CD4-positive, alpha-beta T cell (primary cell): Measurements from ENCODE around the gene SUMO4. TPM values are rescaled to one million over a fixed set of nuclear protein-coding genes. Genes with fewer than 3 reads are reported as not detected.

ENCODE experiments used
- ATAC-seq: fragments of 200-7000 bp; cut with Tn5 transposase; one replicate; pipeline ENCODE4 v1.10.0; 2022; ENCODE audit warnings: mild to moderate bottlenecking; ENCODE audit not compliant: poor library complexity
- CTCF ChIA-PET: fragments of 350-600 bp; sonication (Branson Sonifier 250); formaldehyde crosslinking; loops from one replicate; lab custom pipeline; 2021; ENCODE audit warnings: antibody characterized with exemption, inconsistent platforms; lab: Charles Lee
- POLR2A ChIA-PET: fragments of 350-600 bp; sonication (Branson Sonifier 250); formaldehyde crosslinking; loops from one replicate; lab custom pipeline; 2021; ENCODE audit warnings: antibody characterized with exemption, inconsistent platforms; lab: Charles Lee
- DNase-seq, 14 experiments: peaks; one replicate each; pipeline ENCODE4 v3.0.0-alpha.2; 2013 to 2020; ENCODE audit warnings: mixed read lengths in 2 of 14
- H3K27ac ChIP-seq, 2 donors: one replicate each; pipeline versions ENCODE4 v1.5.1 to v1.7.0; 2013; ENCODE audit warnings: low read length in 2 of 2, low read depth in 1 of 2, mild to moderate bottlenecking in 1 of 2
- H3K27me3 ChIP-seq, 2 experiments: 1 replicate in 1 of 2; 2 replicates in 1 of 2; pipeline versions ENCODE4 v1.6.1 to v1.7.0; 2013; ENCODE audit warnings: low read length in 2 of 2, control low read depth in 1 of 2, mild to moderate bottlenecking in 1 of 2, moderate library complexity in 1 of 2; ENCODE audit not compliant: insufficient read depth in 2 of 2, control insufficient read depth in 1 of 2
- H3K36me3 ChIP-seq: one replicate; pipeline ENCODE4 v1.6.1; 2013; ENCODE audit warnings: low read length, control low read depth; ENCODE audit not compliant: insufficient read depth
- H3K4me1 ChIP-seq: one replicate; pipeline ENCODE4 v1.6.1; 2013; ENCODE audit warnings: low read length, control low read depth; ENCODE audit not compliant: insufficient read depth
- H3K4me3 ChIP-seq: one replicate; pipeline ENCODE4 v1.5.1; 2013; ENCODE audit warnings: mild to moderate bottlenecking, low read length, moderate library complexity
- H3K9me3 ChIP-seq, 2 experiments: 1 replicate in 1 of 2; 2 replicates in 1 of 2; pipeline versions ENCODE4 v1.6.1 to v1.7.0; 2013; ENCODE audit warnings: low read length in 2 of 2, mild to moderate bottlenecking in 2 of 2, control low read depth in 1 of 2, moderate library complexity in 1 of 2; ENCODE audit not compliant: control insufficient read depth in 1 of 2, insufficient read depth in 1 of 2
- H3K27ac Mint-ChIP-seq: one replicate; pipeline ENCODE4 v1.8.0; 2020; ENCODE audit warnings: mixed read lengths
- H3K27me3 Mint-ChIP-seq: one replicate; pipeline ENCODE4 v1.8.0; 2021; ENCODE audit warnings: mixed read lengths
- H3K36me3 Mint-ChIP-seq: one replicate; pipeline ENCODE4 v1.8.0; 2021; ENCODE audit warnings: low read depth, mixed read lengths
- H3K4me1 Mint-ChIP-seq: one replicate; pipeline ENCODE4 v1.8.0; 2021; ENCODE audit warnings: low read depth, mixed read lengths
- H3K4me3 Mint-ChIP-seq: one replicate; pipeline ENCODE4 v1.8.0; 2020; ENCODE audit warnings: mild to moderate bottlenecking, mixed read lengths
- H3K9me3 Mint-ChIP-seq: one replicate; pipeline ENCODE4 v1.8.0; 2020; ENCODE audit warnings: mixed read lengths
- intact Hi-C, 2 experiments: fragments of 100-400 bp; cut with DNase I in 1 of 2; cut with micrococcal nuclease in 1 of 2; formaldehyde crosslinking; loops; one replicate each; pipeline versions ENCODE4 v1.15.1 to v1.9.0; 2023 to 2025; cut with DNase I, micrococcal nuclease
- total RNA-seq, 174 experiments: library from RNA in 2 of 174; stranded (reverse) in 2 of 174; gene quantifications; one replicate each; pipeline ENCODE4 v1.2.3 and lab custom pipeline; 2021 to 2026
- TF ChIP-seq, protein P1 (sequence below): fragments of 200-600 bp; IDR thresholded peaks from one replicate; pipeline ENCODE4 v1.8.0; 2022; ENCODE audit warnings: antibody characterized with exemption, mild to moderate bottlenecking

SUMO4 gene
- total RNA-seq, 2 experiments from 2014 or later, result 8.6 to 8.7 TPM

DNA sequence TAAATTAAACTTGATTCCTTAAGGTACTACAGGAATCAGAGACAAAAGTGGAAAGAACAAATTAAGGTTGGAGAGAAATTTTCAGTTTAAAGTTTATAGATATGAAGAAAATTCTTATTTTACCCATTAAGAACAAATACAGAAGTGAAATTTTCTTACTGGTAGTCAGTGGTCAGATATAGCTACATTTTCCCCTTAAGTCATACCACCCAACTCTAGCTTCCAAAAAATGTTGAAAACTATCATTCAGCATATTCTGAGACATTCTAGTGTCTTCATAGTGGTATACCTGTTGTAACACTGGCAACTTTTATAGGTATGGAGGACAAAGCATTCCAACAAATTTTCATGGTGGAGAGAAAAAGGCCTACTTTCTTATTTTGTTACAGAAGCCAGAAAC is 15.6 kb upstream of the SUMO4 start:
- ChIA-PET CTCF (interaction anchor here (0.6 kb wide), 1 partner anchor 38 kb away, joined by 3 read pairs; no protein-coding TSS in a partner anchor), POLR2A (no interaction called here)
- TF ChIP-seq, protein P1, sequence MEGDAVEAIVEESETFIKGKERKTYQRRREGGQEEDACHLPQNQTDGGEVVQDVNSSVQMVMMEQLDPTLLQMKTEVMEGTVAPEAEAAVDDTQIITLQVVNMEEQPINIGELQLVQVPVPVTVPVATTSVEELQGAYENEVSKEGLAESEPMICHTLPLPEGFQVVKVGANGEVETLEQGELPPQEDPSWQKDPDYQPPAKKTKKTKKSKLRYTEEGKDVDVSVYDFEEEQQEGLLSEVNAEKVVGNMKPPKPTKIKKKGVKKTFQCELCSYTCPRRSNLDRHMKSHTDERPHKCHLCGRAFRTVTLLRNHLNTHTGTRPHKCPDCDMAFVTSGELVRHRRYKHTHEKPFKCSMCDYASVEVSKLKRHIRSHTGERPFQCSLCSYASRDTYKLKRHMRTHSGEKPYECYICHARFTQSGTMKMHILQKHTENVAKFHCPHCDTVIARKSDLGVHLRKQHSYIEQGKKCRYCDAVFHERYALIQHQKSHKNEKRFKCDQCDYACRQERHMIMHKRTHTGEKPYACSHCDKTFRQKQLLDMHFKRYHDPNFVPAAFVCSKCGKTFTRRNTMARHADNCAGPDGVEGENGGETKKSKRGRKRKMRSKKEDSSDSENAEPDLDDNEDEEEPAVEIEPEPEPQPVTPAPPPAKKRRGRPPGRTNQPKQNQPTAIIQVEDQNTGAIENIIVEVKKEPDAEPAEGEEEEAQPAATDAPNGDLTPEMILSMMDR, result no peak
- Histone ChIP-seq H3K4me1 (no peaks in the 10 kb centered on the region), H3K9me3 (no peaks in the 10 kb centered on the region), H3K4me3 (no peak overlapping the region), H3K27ac (no peak overlapping the region), H3K27me3 (no peaks in the 10 kb centered on the region), H3K36me3 (peaks cover 58% of the 10 kb centered on the region)
- Mint-ChIP-seq H3K4me1 (peaks cover 58% of the 10 kb centered on the region), H3K27me3 (no peaks in the 10 kb centered on the region), H3K36me3 (peaks cover 87% of the 10 kb centered on the region), H3K9me3 (peaks cover 9% of the 10 kb centered on the region), H3K4me3 (no peak overlapping the region), H3K27ac (peak overlapping the region; percentile 9)
- ATAC-seq (no peak), DNase-seq (no peak)
- intact Hi-C loops, result loop anchor here in 1 of 2 experiments (5.0 kb wide), 1 partner anchor 33 kb away; no protein-coding TSS in a partner anchor

DNA sequence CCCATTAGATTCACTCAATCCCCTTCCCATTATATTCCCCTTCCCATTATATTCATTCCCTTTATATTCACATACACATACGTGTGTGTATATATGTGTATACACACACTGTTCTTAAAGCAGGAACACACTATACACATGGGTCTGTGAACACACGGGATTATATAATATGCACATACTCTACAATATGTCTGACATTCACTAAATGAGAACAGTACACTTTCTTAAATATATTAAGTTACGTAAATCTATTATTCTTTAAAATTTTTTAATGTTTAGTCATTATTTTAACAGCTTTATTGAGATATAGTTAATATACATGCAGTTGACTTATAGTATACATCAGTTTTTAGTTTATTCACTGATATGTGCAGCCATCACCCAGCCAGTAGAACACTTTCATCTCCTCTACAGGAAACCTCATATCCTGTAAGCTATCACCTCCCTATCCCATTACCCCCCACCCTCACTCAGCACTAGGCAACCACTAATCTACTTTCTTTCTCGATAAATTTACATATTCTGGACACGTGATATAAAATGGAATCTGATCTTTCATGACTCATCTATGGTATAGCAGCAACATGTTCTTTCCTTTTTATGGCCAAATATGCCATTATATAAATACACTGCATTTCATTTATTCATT is 13.9 kb upstream of the SUMO4 start:
- Histone ChIP-seq H3K9me3 (no peaks in the 10 kb centered on the region), H3K4me1 (no peaks in the 10 kb centered on the region), H3K4me3 (no peak overlapping the region), H3K27ac (no peak overlapping the region), H3K36me3 (peaks cover 48% of the 10 kb centered on the region), H3K27me3 (no peaks in the 10 kb centered on the region)
- Mint-ChIP-seq H3K27me3 (no peaks in the 10 kb centered on the region), H3K4me1 (peaks cover 67% of the 10 kb centered on the region), H3K27ac (peak overlapping the region; percentile 41), H3K36me3 (peaks cover 86% of the 10 kb centered on the region), H3K4me3 (no peak overlapping the region), H3K9me3 (peaks cover 9% of the 10 kb centered on the region)
- DNase-seq (peak in 1 of 14 experiments; percentile 31), ATAC-seq (peak; percentile 52)
- intact Hi-C loops, result no loop called here
- TF ChIP-seq, protein P1, result no peak
- CTCF ChIA-PET, result no interaction called here
- POLR2A ChIA-PET, result interaction anchor here (1.0 kb wide), 1 partner anchor 207 kb away, joined by 3 read pairs; no protein-coding TSS in a partner anchor

DNA sequence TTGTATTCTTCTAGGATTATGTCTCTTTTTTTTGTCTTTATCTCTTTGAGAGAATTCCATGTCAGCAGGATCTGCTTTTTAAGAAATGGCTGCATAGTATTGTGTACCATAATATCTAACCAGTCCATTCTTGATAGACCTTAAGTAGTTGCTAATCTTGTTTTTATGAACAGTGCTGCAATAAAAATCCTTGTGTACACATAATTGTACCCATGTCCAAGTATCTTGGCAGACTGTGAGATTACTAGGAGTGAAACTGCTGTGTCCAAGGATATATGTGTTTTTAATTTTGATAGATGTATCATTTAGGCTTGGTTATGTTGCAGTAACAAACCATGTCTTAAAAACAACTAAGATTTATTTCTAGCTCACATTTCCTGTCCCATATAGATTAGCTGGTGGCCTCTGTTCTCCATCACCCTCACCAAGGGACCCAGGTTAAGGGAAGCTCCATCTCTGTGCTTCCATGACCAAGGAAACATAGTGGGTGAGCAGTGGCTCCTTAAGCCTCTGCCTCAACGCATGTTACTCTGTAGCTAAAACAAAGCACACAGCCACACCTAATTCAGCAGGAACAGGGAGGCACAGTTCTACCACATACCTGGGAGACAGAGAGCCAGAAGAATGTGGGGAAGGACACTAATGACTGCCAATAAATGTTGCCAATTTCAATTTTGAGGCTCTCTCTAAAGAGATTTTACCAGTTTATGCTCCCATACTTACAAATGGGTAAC is 12.1 kb upstream of the SUMO4 start:
- no peak overlapping the region for H3K27ac ChIP-seq
- Mint-ChIP-seq H3K27me3 (no peaks in the 10 kb centered on the region), H3K4me1 (peaks cover 79% of the 10 kb centered on the region), H3K27ac (no peak overlapping the region), H3K4me3 (no peak overlapping the region), H3K9me3 (peaks cover 9% of the 10 kb centered on the region), H3K36me3 (peaks cover 88% of the 10 kb centered on the region)
- H3K9me3 ChIP-seq, result no peaks in the 10 kb centered on the region
- ChIA-PET CTCF (interaction anchor here (0.7 kb wide), 1 partner anchor 16 kb away, joined by 3 read pairs; no protein-coding TSS in a partner anchor), POLR2A (no interaction called here)
- ATAC-seq (no peak), DNase-seq (no peak)
- peaks cover 6% of the 10 kb centered on the region for H3K4me1 ChIP-seq
- TF ChIP-seq, protein P1, result no peak
- H3K4me3 ChIP-seq, result no peak overlapping the region
- peaks cover 39% of the 10 kb centered on the region for H3K36me3 ChIP-seq
- intact Hi-C loops, result no loop called here
- no peaks in the 10 kb centered on the region for H3K27me3 ChIP-seq
